GM21367 (cell line): ENCODE measurements around the gene LNX2.
"Not testable (repeated sequence)": the region's sequence is repeated elsewhere in the genome, so short reads cannot be mapped to it uniquely, and the experiment has no call there.

Experiments
- ATAC-seq: cut with Tn5 transposase; IDR thresholded peaks from one replicate; pipeline ENCODE4 v1.9.1; 2021; ENCODE audit not compliant: unreplicated experiment

LNX2 gene

GRCh38 chr13:27638001-27638400 is 17.7 kb upstream of the LNX2 start:
- ATAC-seq = no peak

GRCh38 chr13:27637289-27637626 is 16.9 kb upstream of the LNX2 start:
- no peak for ATAC-seq

GRCh38 chr13:27636589-27637288 is 16.4 kb upstream of the LNX2 start:
- ATAC-seq = no peak

- ATAC-seq = no peak
These were observed 14.9 kb upstream of the LNX2 start for GRCh38 chr13:27635266-27635665.

GRCh38 chr13:27634791-27635190 is 14.5 kb upstream of the LNX2 start:
- no peak for ATAC-seq

GRCh38 chr13:27634231-27634630 is 13.9 kb upstream of the LNX2 start:
- no peak for ATAC-seq

GRCh38 chr13:27632648-27633047 is 12.3 kb upstream of the LNX2 start:
- no peak for ATAC-seq

GRCh38 chr13:27632214-27632613 is 11.9 kb upstream of the LNX2 start:
- no peak for ATAC-seq

GRCh38 chr13:27631665-27632064 is 11.3 kb upstream of the LNX2 start:
- ATAC-seq = no peak

- no peak for ATAC-seq
These were observed 10.8 kb upstream of the LNX2 start for GRCh38 chr13:27631156-27631555.

- ATAC-seq = not testable (repeated sequence)
These were observed 8.4 kb upstream of the LNX2 start for GRCh38 chr13:27628766-27629165.

GRCh38 chr13:27628081-27628480 is 7.8 kb upstream of the LNX2 start:
- no peak for ATAC-seq

GRCh38 chr13:27627380-27627779 is 7.1 kb upstream of the LNX2 start:
- no peak for ATAC-seq

- no peak for ATAC-seq
These were observed 5.5 kb upstream of the LNX2 start for GRCh38 chr13:27625839-27626238.

- no peak for ATAC-seq
These were observed 3.7 kb upstream of the LNX2 start for GRCh38 chr13:27624071-27624470.

GRCh38 chr13:27622881-27623280 is 2.6 kb upstream of the LNX2 start:
- no peak for ATAC-seq

GRCh38 chr13:27622102-27622820 is 1.9 kb upstream of the LNX2 start:
- no peak for ATAC-seq

- peak; percentile 44 for ATAC-seq
These were observed 1.2 kb upstream of the LNX2 start, which contains the start of gene POLR1D for GRCh38 chr13:27621366-27622101. POLR1D (plus strand) TSS chr13:27621892; CDS start chr13:27621984, 92 bp downstream.

GRCh38 chr13:27621116-27621365 is 712 bp upstream of the LNX2 start:
- no peak for ATAC-seq

- ATAC-seq = peak; percentile 21
These were observed 477 bp downstream of the LNX2 start for GRCh38 chr13:27619728-27620376.

GRCh38 chr13:27619093-27619727 is 1.1 kb downstream of the LNX2 start:
- no peak for ATAC-seq
